ENCODE results near the gene TANC1.

- TF ChIP-seq POLR2A (IDR thresholded peaks at IDR 0.05; ENCODE audit: low read depth, low read length) (no peak), POLR2AphosphoS5 (IDR thresholded peaks at IDR 0.05; ENCODE audit: low read depth, low read length) (no peak), TAF1 (IDR thresholded peaks at IDR 0.05; ENCODE audit: borderline replicate concordance, low read depth, low read length) (no peak)
Measured at GRCh38 chr2:159262226-159262625, 293.8 kb downstream of the TANC1 start.

Measured in GM12892 (cell line).